ENCODE measurements around the gene C12orf54.
"Not testable (repeated sequence)": the region's sequence is repeated elsewhere in the genome, so short reads cannot be mapped to it uniquely, and the experiment has no call there.

C12orf54 gene

DNA sequence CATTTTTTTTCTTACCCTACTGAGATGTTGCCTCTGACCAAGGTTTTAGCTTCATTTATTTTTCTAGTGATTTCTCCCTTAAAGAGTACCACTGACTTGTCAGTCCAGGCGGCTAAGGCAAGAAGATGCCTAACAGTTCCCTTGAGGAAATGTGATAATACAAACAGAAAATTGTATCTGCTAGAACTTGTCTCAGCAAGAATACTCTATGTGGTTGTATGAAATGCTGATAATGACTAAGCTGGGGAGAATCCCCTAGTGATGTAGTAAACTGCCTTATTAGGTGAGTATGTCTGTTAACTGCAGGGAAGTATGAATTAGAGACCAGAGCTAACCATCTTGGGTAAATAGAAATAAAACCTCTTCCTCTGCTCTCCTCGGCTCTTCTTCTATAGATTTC is 6.7 kb downstream of the C12orf54 start:
- no peaks in the 10 kb centered on the region for H3K27me3 ChIP-seq (ENCODE audit: insufficient read depth, low read length, poor library complexity, severe bottlenecking)
- no peaks in the 10 kb centered on the region for H3F3A ChIP-seq (ENCODE audit: low read depth)
- H2AFZ ChIP-seq (ENCODE audit: low read length) = no peak overlapping the region
- H3K79me2 ChIP-seq (ENCODE audit: insufficient read depth, low read length) = no peaks in the 10 kb centered on the region
- no peak overlapping the region for H3K4me2 ChIP-seq (ENCODE audit: low read depth, low read length, poor library complexity, severe bottlenecking)
- no peaks in the 10 kb centered on the region for H4K20me1 ChIP-seq (ENCODE audit: insufficient read depth, low read length, poor library complexity, severe bottlenecking)
- TF ChIP-seq, protein P1, sequence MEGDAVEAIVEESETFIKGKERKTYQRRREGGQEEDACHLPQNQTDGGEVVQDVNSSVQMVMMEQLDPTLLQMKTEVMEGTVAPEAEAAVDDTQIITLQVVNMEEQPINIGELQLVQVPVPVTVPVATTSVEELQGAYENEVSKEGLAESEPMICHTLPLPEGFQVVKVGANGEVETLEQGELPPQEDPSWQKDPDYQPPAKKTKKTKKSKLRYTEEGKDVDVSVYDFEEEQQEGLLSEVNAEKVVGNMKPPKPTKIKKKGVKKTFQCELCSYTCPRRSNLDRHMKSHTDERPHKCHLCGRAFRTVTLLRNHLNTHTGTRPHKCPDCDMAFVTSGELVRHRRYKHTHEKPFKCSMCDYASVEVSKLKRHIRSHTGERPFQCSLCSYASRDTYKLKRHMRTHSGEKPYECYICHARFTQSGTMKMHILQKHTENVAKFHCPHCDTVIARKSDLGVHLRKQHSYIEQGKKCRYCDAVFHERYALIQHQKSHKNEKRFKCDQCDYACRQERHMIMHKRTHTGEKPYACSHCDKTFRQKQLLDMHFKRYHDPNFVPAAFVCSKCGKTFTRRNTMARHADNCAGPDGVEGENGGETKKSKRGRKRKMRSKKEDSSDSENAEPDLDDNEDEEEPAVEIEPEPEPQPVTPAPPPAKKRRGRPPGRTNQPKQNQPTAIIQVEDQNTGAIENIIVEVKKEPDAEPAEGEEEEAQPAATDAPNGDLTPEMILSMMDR (conservative IDR thresholded peaks at IDR 0.05; ENCODE audit: low read length) = no peak
- no peak for TF ChIP-seq EZH2phosphoT487 (IDR thresholded peaks at IDR 0.05; ENCODE audit: borderline replicate concordance)
- H3K9me2 ChIP-seq (replicated peaks; ENCODE audit: low read depth, low read length) = no peaks in the 10 kb centered on the region
- H3K9ac ChIP-seq (ENCODE audit: low read depth, low read length, poor library complexity, severe bottlenecking) = no peak overlapping the region
- no peaks in the 10 kb centered on the region for H3K4me1 ChIP-seq (ENCODE audit: insufficient read depth, low read length, poor library complexity, severe bottlenecking)
- H3K4me3 ChIP-seq (ENCODE audit: low read length, poor library complexity, severe bottlenecking) = no peak overlapping the region
- no peaks in the 10 kb centered on the region for H3K9me3 ChIP-seq (ENCODE audit: insufficient read depth, low read depth, low read length)
- no peaks in the 10 kb centered on the region for H3K36me3 ChIP-seq (ENCODE audit: insufficient read depth, low read length)

DNA sequence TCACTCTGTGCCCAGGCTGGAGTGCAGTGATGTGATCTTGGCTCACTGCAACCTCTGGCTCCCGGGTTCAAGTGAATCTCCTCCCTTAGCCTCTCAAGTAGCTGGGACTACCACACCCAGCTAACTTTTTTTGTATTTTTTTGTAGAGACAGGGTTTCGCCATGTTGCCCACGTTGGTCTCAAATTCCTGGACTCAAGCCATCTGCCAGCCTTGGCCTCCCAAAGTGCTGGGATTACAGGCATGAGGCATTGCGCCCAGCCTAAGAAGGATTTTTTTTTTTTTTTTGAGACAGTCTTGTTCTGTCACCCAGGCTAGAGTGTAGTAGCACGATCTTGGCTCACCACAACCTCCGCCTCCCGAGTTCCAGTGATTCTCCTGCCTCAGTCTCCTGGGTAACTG is 7.2 kb downstream of the C12orf54 start:
- not testable (repeated sequence) for H3K4me3 ChIP-seq (ENCODE audit: low read length, poor library complexity, severe bottlenecking); H3K79me2 ChIP-seq (ENCODE audit: insufficient read depth, low read length); H3K36me3 ChIP-seq (ENCODE audit: insufficient read depth, low read length); H3F3A ChIP-seq (ENCODE audit: low read depth); H3K27me3 ChIP-seq (ENCODE audit: insufficient read depth, low read length, poor library complexity, severe bottlenecking); H2AFZ ChIP-seq (ENCODE audit: low read length); H3K9me3 ChIP-seq (ENCODE audit: insufficient read depth, low read depth, low read length); H3K4me2 ChIP-seq (ENCODE audit: low read depth, low read length, poor library complexity, severe bottlenecking); H3K9me2 ChIP-seq (replicated peaks; ENCODE audit: low read depth, low read length); H3K9ac ChIP-seq (ENCODE audit: low read depth, low read length, poor library complexity, severe bottlenecking); H3K4me1 ChIP-seq (ENCODE audit: insufficient read depth, low read length, poor library complexity, severe bottlenecking); H4K20me1 ChIP-seq (ENCODE audit: insufficient read depth, low read length, poor library complexity, severe bottlenecking)

DNA sequence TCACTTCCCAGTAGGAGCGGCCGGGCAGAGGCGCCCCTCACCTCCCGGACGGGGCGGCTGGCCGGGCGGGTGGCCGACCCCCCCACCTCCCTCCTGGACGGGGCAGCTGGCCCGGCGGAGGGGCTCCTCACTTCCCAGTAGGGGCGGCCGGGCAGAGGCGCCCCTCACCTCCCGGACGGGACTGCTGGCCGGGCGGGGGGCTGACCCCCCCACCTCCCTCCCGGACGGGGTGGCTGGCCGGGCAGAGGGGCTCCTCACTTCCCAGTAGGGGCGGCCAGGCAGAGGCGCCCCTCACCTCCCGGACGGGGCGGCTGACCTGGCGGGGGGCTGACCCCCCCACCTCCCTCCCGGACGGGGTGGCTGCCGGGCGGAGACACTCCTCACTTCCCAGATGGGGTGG is 18.0 kb downstream of the C12orf54 start:
- not testable (repeated sequence) for H3K9me2 ChIP-seq (replicated peaks; ENCODE audit: low read depth, low read length); H3K9ac ChIP-seq (ENCODE audit: low read depth, low read length, poor library complexity, severe bottlenecking); H3K9me3 ChIP-seq (ENCODE audit: insufficient read depth, low read depth, low read length); H2AFZ ChIP-seq (ENCODE audit: low read length); H3K4me2 ChIP-seq (ENCODE audit: low read depth, low read length, poor library complexity, severe bottlenecking); H3K27me3 ChIP-seq (ENCODE audit: insufficient read depth, low read length, poor library complexity, severe bottlenecking); H3K4me1 ChIP-seq (ENCODE audit: insufficient read depth, low read length, poor library complexity, severe bottlenecking); H3K36me3 ChIP-seq (ENCODE audit: insufficient read depth, low read length); H3K79me2 ChIP-seq (ENCODE audit: insufficient read depth, low read length); H3K4me3 ChIP-seq (ENCODE audit: low read length, poor library complexity, severe bottlenecking); H4K20me1 ChIP-seq (ENCODE audit: insufficient read depth, low read length, poor library complexity, severe bottlenecking); H3F3A ChIP-seq (ENCODE audit: low read depth)

DNA sequence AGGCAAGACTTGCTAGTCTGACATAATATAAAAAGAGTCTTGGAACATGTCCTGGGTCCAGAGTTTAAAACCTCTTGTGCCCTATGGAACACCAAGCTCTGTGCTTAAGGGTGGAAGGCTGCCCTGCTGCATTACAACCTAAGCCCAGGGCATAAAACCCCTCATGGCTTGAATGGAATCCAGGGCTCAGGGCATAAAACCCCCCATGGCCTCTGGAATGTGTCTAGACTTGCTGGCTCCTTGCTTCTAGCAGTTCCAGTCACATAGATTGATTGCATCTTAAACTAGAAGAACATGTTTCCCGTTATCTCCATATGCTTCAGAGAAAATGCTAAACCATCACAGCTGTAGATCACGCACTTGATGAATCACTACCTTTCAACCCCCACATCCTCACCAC is 24.5 kb downstream of the C12orf54 start:
- not testable (repeated sequence) for H3K4me1 ChIP-seq (ENCODE audit: insufficient read depth, low read length, poor library complexity, severe bottlenecking); H3K79me2 ChIP-seq (ENCODE audit: insufficient read depth, low read length); H3K27me3 ChIP-seq (ENCODE audit: insufficient read depth, low read length, poor library complexity, severe bottlenecking); H3F3A ChIP-seq (ENCODE audit: low read depth); H3K4me3 ChIP-seq (ENCODE audit: low read length, poor library complexity, severe bottlenecking); H4K20me1 ChIP-seq (ENCODE audit: insufficient read depth, low read length, poor library complexity, severe bottlenecking); H3K9me2 ChIP-seq (replicated peaks; ENCODE audit: low read depth, low read length); H3K9ac ChIP-seq (ENCODE audit: low read depth, low read length, poor library complexity, severe bottlenecking); H3K36me3 ChIP-seq (ENCODE audit: insufficient read depth, low read length); H2AFZ ChIP-seq (ENCODE audit: low read length); H3K9me3 ChIP-seq (ENCODE audit: insufficient read depth, low read depth, low read length); H3K4me2 ChIP-seq (ENCODE audit: low read depth, low read length, poor library complexity, severe bottlenecking)

DNA sequence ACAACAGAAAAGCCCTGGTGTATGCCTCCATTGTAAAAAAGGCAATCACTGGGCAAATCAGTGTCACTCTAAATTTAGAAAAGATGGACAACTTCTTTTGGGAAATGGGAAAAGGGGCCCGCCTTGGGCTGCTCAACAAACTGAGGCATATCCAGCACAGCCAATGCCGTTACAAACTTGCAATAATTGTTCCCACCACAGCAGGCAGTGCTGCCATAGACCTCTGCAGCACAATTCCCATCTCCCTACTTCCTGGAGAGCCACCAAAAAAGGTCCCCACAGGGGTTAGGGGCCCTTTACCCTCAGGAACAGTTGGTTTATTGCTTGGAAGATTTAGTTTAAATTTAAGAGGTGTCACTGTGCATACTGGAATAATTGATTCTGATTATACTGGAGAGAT is 26.7 kb downstream of the C12orf54 start:
- Histone ChIP-seq H3K4me3 (ENCODE audit: low read length, poor library complexity, severe bottlenecking) (no peak overlapping the region), H4K20me1 (ENCODE audit: insufficient read depth, low read length, poor library complexity, severe bottlenecking) (no peaks in the 10 kb centered on the region), H3K4me1 (ENCODE audit: insufficient read depth, low read length, poor library complexity, severe bottlenecking) (no peaks in the 10 kb centered on the region), H3F3A (ENCODE audit: low read depth) (no peaks in the 10 kb centered on the region), H3K9me3 (ENCODE audit: insufficient read depth, low read depth, low read length) (peaks cover 10% of the 10 kb centered on the region; the same call in 1 of the 2 replicates), H3K27me3 (ENCODE audit: insufficient read depth, low read length, poor library complexity, severe bottlenecking) (no peaks in the 10 kb centered on the region), H3K9ac (ENCODE audit: low read depth, low read length, poor library complexity, severe bottlenecking) (no peak overlapping the region), H3K9me2 (replicated peaks; ENCODE audit: low read depth, low read length) (no peaks in the 10 kb centered on the region), H3K36me3 (ENCODE audit: insufficient read depth, low read length) (no peaks in the 10 kb centered on the region), H2AFZ (ENCODE audit: low read length) (no peak overlapping the region), H3K4me2 (ENCODE audit: low read depth, low read length, poor library complexity, severe bottlenecking) (no peak overlapping the region), H3K79me2 (ENCODE audit: insufficient read depth, low read length) (no peaks in the 10 kb centered on the region)
- TF ChIP-seq EZH2phosphoT487 (IDR thresholded peaks at IDR 0.05; ENCODE audit: borderline replicate concordance) = no peak
- TF ChIP-seq, protein P1 (conservative IDR thresholded peaks at IDR 0.05; ENCODE audit: low read length) = no peak
